ENCODE measurements around the gene ADGRG3. TPM values are rescaled to one million over a fixed set of nuclear protein-coding genes. Genes with fewer than 3 reads are reported as not detected.

The ADGRG3 gene
- total and polyA plus RNA-seq, 9 of the 15 experiments (the other 6 are each of a cell fraction or from before 2014, with no cell fraction given) = 0.09 to 0.52 (median 0.14) TPM; not detected in 3

GRCh38 chr16:57648581-57649442 lies 19.3 kb upstream of the ADGRG3 start (continued):
- TF ChIP-seq ZNF507 (tag; conservative IDR thresholded peaks at IDR 0.05) (no peak), MIER1 (IDR thresholded peaks at IDR 0.05; ENCODE audit: low read depth) (no peak), SETDB1 (IDR thresholded peaks at IDR 0.05; ENCODE audit: low read length) (no peak), NKRF (IDR thresholded peaks at IDR 0.05; ENCODE audit: borderline replicate concordance) (no peak), NR4A1 (CRISPR knock-in tag; IDR thresholded peaks at IDR 0.05) (no peak), NR4A1 (tag; IDR thresholded peaks at IDR 0.05) (no peak), NR3C1 (CRISPR knock-in tag; IDR thresholded peaks at IDR 0.05) (no peak), TEAD2 (tag; IDR thresholded peaks at IDR 0.05) (no peak), ELF2 (CRISPR knock-in tag; IDR thresholded peaks at IDR 0.05) (no peak), ZNF184 (CRISPR knock-in tag; IDR thresholded peaks at IDR 0.05) (no peak), NR2C2 (CRISPR knock-in tag; IDR thresholded peaks at IDR 0.05) (peak; percentile 64; the same call in 1 of the 2 replicates), NR2C2 (tag; IDR thresholded peaks at IDR 0.05) (no peak)
- TF ChIP-seq, protein P1, sequence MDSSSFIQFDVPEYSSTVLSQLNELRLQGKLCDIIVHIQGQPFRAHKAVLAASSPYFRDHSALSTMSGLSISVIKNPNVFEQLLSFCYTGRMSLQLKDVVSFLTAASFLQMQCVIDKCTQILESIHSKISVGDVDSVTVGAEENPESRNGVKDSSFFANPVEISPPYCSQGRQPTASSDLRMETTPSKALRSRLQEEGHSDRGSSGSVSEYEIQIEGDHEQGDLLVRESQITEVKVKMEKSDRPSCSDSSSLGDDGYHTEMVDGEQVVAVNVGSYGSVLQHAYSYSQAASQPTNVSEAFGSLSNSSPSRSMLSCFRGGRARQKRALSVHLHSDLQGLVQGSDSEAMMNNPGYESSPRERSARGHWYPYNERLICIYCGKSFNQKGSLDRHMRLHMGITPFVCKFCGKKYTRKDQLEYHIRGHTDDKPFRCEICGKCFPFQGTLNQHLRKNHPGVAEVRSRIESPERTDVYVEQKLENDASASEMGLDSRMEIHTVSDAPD (CRISPR knock-in tag; IDR thresholded peaks at IDR 0.05) = no peak
- TF ChIP-seq, protein P2, sequence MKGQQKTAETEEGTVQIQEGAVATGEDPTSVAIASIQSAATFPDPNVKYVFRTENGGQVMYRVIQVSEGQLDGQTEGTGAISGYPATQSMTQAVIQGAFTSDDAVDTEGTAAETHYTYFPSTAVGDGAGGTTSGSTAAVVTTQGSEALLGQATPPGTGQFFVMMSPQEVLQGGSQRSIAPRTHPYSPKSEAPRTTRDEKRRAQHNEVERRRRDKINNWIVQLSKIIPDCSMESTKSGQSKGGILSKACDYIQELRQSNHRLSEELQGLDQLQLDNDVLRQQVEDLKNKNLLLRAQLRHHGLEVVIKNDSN (CRISPR knock-in tag; IDR thresholded peaks at IDR 0.05) = no peak; the same call in 1 of the 2 replicates
- TF ChIP-seq, protein P3, sequence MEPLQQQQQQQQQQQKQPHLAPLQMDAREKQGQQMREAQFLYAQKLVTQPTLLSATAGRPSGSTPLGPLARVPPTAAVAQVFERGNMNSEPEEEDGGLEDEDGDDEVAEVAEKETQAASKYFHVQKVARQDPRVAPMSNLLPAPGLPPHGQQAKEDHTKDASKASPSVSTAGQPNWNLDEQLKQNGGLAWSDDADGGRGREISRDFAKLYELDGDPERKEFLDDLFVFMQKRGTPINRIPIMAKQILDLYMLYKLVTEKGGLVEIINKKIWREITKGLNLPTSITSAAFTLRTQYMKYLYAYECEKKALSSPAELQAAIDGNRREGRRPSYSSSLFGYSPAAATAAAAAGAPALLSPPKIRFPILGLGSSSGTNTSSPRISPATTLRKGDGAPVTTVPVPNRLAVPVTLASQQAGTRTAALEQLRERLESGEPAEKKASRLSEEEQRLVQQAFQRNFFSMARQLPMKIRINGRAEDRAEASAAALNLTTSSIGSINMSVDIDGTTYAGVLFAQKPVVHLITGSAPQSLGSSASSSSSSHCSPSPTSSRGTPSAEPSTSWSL (CRISPR knock-in tag; IDR thresholded peaks at IDR 0.05; ENCODE audit: borderline replicate concordance) = no peak
- TF ChIP-seq, protein P4, sequence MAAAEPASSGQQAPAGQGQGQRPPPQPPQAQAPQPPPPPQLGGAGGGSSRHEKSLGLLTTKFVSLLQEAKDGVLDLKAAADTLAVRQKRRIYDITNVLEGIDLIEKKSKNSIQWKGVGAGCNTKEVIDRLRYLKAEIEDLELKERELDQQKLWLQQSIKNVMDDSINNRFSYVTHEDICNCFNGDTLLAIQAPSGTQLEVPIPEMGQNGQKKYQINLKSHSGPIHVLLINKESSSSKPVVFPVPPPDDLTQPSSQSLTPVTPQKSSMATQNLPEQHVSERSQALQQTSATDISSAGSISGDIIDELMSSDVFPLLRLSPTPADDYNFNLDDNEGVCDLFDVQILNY (CRISPR knock-in tag; IDR thresholded peaks at IDR 0.05) = no peak
- TF ChIP-seq, protein P5, sequence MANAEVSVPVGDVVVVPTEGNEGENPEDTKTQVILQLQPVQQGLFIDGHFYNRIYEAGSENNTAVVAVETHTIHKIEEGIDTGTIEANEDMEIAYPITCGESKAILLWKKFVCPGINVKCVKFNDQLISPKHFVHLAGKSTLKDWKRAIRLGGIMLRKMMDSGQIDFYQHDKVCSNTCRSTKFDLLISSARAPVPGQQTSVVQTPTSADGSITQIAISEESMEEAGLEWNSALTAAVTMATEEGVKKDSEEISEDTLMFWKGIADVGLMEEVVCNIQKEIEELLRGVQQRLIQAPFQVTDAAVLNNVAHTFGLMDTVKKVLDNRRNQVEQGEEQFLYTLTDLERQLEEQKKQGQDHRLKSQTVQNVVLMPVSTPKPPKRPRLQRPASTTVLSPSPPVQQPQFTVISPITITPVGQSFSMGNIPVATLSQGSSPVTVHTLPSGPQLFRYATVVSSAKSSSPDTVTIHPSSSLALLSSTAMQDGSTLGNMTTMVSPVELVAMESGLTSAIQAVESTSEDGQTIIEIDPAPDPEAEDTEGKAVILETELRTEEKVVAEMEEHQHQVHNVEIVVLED (CRISPR knock-in tag; IDR thresholded peaks at IDR 0.05) = no peak
- TF ChIP-seq, protein P6, sequence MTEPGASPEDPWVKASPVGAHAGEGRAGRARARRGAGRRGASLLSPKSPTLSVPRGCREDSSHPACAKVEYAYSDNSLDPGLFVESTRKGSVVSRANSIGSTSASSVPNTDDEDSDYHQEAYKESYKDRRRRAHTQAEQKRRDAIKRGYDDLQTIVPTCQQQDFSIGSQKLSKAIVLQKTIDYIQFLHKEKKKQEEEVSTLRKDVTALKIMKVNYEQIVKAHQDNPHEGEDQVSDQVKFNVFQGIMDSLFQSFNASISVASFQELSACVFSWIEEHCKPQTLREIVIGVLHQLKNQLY (CRISPR knock-in tag; conservative IDR thresholded peaks at IDR 0.05) = no peak
